ENCODE measurements around the gene OR2AG2.

- TF ChIP-seq, protein P1, sequence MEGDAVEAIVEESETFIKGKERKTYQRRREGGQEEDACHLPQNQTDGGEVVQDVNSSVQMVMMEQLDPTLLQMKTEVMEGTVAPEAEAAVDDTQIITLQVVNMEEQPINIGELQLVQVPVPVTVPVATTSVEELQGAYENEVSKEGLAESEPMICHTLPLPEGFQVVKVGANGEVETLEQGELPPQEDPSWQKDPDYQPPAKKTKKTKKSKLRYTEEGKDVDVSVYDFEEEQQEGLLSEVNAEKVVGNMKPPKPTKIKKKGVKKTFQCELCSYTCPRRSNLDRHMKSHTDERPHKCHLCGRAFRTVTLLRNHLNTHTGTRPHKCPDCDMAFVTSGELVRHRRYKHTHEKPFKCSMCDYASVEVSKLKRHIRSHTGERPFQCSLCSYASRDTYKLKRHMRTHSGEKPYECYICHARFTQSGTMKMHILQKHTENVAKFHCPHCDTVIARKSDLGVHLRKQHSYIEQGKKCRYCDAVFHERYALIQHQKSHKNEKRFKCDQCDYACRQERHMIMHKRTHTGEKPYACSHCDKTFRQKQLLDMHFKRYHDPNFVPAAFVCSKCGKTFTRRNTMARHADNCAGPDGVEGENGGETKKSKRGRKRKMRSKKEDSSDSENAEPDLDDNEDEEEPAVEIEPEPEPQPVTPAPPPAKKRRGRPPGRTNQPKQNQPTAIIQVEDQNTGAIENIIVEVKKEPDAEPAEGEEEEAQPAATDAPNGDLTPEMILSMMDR (IDR thresholded peaks at IDR 0.05; ENCODE audit: low read length): no peak
- no peak for TF ChIP-seq EZH2 (IDR thresholded peaks at IDR 0.05; ENCODE audit: borderline replicate concordance, low read length)
Observed at GRCh38 chr11:6817694-6818093, 45.9 kb upstream of the OR2AG2 start.

Data from OCI-LY1 (cell line).